Breast epithelium (tissue), 4 donors: ENCODE measurements around the gene KIAA0408. TPM values are rescaled to one million over a fixed set of nuclear protein-coding genes. Genes with fewer than 3 reads are reported as not detected.

Source experiments
- DNase-seq, 2 donors: peaks; one replicate each; pipeline ENCODE4 v3.0.0-alpha.2; 2019; ENCODE audit warnings: low spot score in 2 of 2
- H3K27ac ChIP-seq, 2 donors: fragments of 200-600 bp; sonication (generic) in 1 of 2; one replicate each; pipeline ENCODE4 v1.5.1; 2016 to 2019; ENCODE audit warnings: mild to moderate bottlenecking in 1 of 2
- H3K27me3 ChIP-seq, 2 donors: fragments of 200-600 bp; sonication (generic) in 1 of 2; one replicate each; pipeline versions ENCODE4 v1.5.1 to v1.6.0; 2017 to 2019; ENCODE audit warnings: control low read depth in 1 of 2, mild to moderate bottlenecking in 1 of 2
- H3K36me3 ChIP-seq: fragments of 200-600 bp; one replicate; pipeline ENCODE4 v1.5.1; 2019
- H3K4me1 ChIP-seq, 2 donors: fragments of 200-600 bp; sonication (generic); one replicate each; pipeline ENCODE4 v1.5.1; 2016 to 2019; ENCODE audit warnings: control low read depth in 1 of 2
- H3K4me3 ChIP-seq, 3 donors: fragments of 200-600 bp; sonication (generic); 1 replicate in 2 of 3; 2 replicates in 1 of 3; pipeline ENCODE4 v1.5.1; 2016 to 2019; ENCODE audit warnings: mild to moderate bottlenecking in 3 of 3, moderate library complexity in 2 of 3
- H3K9me3 ChIP-seq, 2 donors: fragments of 200-600 bp; sonication (generic) in 1 of 2; one replicate each; pipeline ENCODE4 v1.5.1; 2016 to 2019; ENCODE audit warnings: control low read depth in 1 of 2
- CTCF ChIP-seq, 3 donors: fragments of 450-650 bp; IDR thresholded peaks; one replicate each; pipeline ENCODE4 v1.5.1; 2016 to 2017; ENCODE audit warnings: antibody characterized with exemption in 3 of 3, mild to moderate bottlenecking in 3 of 3, moderate library complexity in 3 of 3
- POLR2A ChIP-seq: fragments of 450-650 bp; IDR thresholded peaks from one replicate; pipeline ENCODE4 v1.6.1; 2016; ENCODE audit warnings: antibody characterized with exemption, mild to moderate bottlenecking, moderate library complexity
- POLR2AphosphoS5 ChIP-seq, 3 donors: sonication (generic); formaldehyde crosslinking; IDR thresholded peaks; one replicate each; pipeline ENCODE4 v1.6.1; 2017; ENCODE audit warnings: antibody characterized with exemption in 3 of 3
- intact Hi-C: fragments of 100-400 bp; cut with DNase I; formaldehyde crosslinking; loops from one replicate; pipeline ENCODE4 v1.15.1; 2023; ENCODE audit warnings: low total_unique reads
- total RNA-seq, 3 donors: library from RNA; depleted of rRNA; stranded (reverse); fragments of >200 nt; gene quantifications; one replicate each; pipeline ENCODE4 v1.1.0, GENCODE V29; 2016

KIAA0408 gene
- total RNA-seq, 3 donors from 2014 or later: 2.2 to 42.7 (median 3.3) TPM

GRCh38 chr6:127464161-127464880, 5.1 kb upstream of the KIAA0408 start:
- H3K4me3 ChIP-seq: no peak overlapping the region
- no peaks in the 10 kb centered on the region for H3K27me3 ChIP-seq
- TF ChIP-seq POLR2A: no peak
- no peak for TF ChIP-seq POLR2AphosphoS5 (IDR thresholded peaks at IDR 0.05)
- TF ChIP-seq CTCF (IDR thresholded peaks at IDR 0.05): no peak
- no peak for DNase-seq
- intact Hi-C loops: no loop called here
- H3K9me3 ChIP-seq: no peaks in the 10 kb centered on the region
- H3K27ac ChIP-seq: no peak overlapping the region
- no peaks in the 10 kb centered on the region for H3K4me1 ChIP-seq
- H3K36me3 ChIP-seq: no peaks in the 10 kb centered on the region

- H3K27ac ChIP-seq: no peak overlapping the region
- no peaks in the 10 kb centered on the region for H3K4me1 ChIP-seq
- H3K9me3 ChIP-seq: no peaks in the 10 kb centered on the region
- intact Hi-C loops: no loop called here
- TF ChIP-seq POLR2A (no peak), CTCF (IDR thresholded peaks at IDR 0.05) (no peak), POLR2AphosphoS5 (IDR thresholded peaks at IDR 0.05) (no peak)
- no peak overlapping the region for H3K4me3 ChIP-seq
- DNase-seq: no peak
- H3K36me3 ChIP-seq: no peaks in the 10 kb centered on the region
- no peaks in the 10 kb centered on the region for H3K27me3 ChIP-seq
These were observed 3.9 kb upstream of the KIAA0408 start for GRCh38 chr6:127463056-127463455.

- H3K4me3 ChIP-seq: no peak overlapping the region
- DNase-seq: no peak
- no peak overlapping the region for H3K27ac ChIP-seq
- no peaks in the 10 kb centered on the region for H3K27me3 ChIP-seq
- no peaks in the 10 kb centered on the region for H3K9me3 ChIP-seq
- no peak for TF ChIP-seq CTCF (IDR thresholded peaks at IDR 0.05)
- TF ChIP-seq POLR2AphosphoS5 (IDR thresholded peaks at IDR 0.05): no peak
- no peak for TF ChIP-seq POLR2A
- intact Hi-C loops: no loop called here
- no peaks in the 10 kb centered on the region for H3K4me1 ChIP-seq
- no peaks in the 10 kb centered on the region for H3K36me3 ChIP-seq
These were observed 3.2 kb upstream of the KIAA0408 start for GRCh38 chr6:127462376-127462775.

GRCh38 chr6:127460465-127460864, 1.3 kb upstream of the KIAA0408 start:
- Histone ChIP-seq H3K4me3 (no peak overlapping the region), H3K4me1 (no peaks in the 10 kb centered on the region), H3K27ac (no peak overlapping the region), H3K9me3 (no peaks in the 10 kb centered on the region), H3K36me3 (no peaks in the 10 kb centered on the region), H3K27me3 (no peaks in the 10 kb centered on the region)
- TF ChIP-seq POLR2A (no peak), POLR2AphosphoS5 (IDR thresholded peaks at IDR 0.05) (no peak), CTCF (IDR thresholded peaks at IDR 0.05) (no peak)
- intact Hi-C loops: no loop called here
- no peak for DNase-seq

- Histone ChIP-seq H3K27ac (peak overlapping the region; percentile 26 to 66), H3K4me1 (no peaks in the 10 kb centered on the region), H3K27me3 (no peaks in the 10 kb centered on the region), H3K4me3 (peak overlapping the region; percentile 20 to 35 (median 30)), H3K9me3 (no peaks in the 10 kb centered on the region), H3K36me3 (no peaks in the 10 kb centered on the region)
- intact Hi-C loops: loop anchor here (10.0 kb wide), 1 partner anchor 196 kb away; no protein-coding TSS in a partner anchor
- no peak for DNase-seq
- no peak for TF ChIP-seq POLR2AphosphoS5 (IDR thresholded peaks at IDR 0.05)
- TF ChIP-seq POLR2A: no peak
- TF ChIP-seq CTCF (IDR thresholded peaks at IDR 0.05): no peak
These were observed 372 bp downstream of the KIAA0408 start for GRCh38 chr6:127458817-127459216.
